Measurements from ENCODE around the gene HMGXB3.

GRCh38 chr5:150024346-150024984, 23.9 kb downstream of the HMGXB3 start:
- TF ChIP-seq CTCF (IDR thresholded peaks at IDR 0.05) (no peak), POLR2A (IDR thresholded peaks at IDR 0.05) (no peak), POLR2AphosphoS5 (IDR thresholded peaks at IDR 0.05) (no peak)

All from suprapubic skin (tissue), 4 donors.